A673 (cell line): ENCODE measurements around the gene PDGFRB.

ENCODE experiments used
- EZH2 ChIP-seq: fragments of 200-600 bp; sonication (generic); IDR thresholded peaks from 2 replicates; pipeline ENCODE4 v1.6.1; 2017; ENCODE audit warnings: borderline replicate concordance, low read depth, mild to moderate bottlenecking, mixed read lengths, antibody characterized with exemption, low read length; ENCODE audit not compliant: poor library complexity, severe bottlenecking
- TF ChIP-seq, protein P1 (sequence below): fragments of 300-800, 200-600 bp; sonication (generic); conservative IDR thresholded peaks from 2 replicates; pipeline ENCODE4 v1.5.1; 2017; ENCODE audit warnings: low read depth, mild to moderate bottlenecking, antibody characterized with exemption, low read length, moderate library complexity, mixed read lengths

DNA sequence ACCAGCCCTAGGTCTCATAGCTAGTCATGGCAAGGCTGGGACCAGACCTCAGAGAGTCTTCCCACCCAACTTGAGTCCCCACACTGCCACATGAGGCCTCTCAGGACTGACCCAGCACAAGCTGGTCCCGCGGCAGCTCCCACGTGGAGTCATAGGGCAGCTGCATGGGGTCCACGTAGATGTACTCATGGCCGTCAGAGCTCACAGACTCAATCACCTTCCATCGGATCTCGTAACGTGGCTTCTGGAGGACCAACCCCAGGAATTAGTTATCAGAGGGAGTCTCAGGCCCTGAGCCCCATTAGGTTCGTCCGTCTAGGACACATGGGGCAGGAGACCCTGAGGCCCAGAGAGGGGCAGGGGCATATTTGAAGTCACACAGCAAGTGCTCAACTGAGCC, 30.3 kb downstream of the PDGFRB start:
- no peak for TF ChIP-seq EZH2
- TF ChIP-seq, protein P1, sequence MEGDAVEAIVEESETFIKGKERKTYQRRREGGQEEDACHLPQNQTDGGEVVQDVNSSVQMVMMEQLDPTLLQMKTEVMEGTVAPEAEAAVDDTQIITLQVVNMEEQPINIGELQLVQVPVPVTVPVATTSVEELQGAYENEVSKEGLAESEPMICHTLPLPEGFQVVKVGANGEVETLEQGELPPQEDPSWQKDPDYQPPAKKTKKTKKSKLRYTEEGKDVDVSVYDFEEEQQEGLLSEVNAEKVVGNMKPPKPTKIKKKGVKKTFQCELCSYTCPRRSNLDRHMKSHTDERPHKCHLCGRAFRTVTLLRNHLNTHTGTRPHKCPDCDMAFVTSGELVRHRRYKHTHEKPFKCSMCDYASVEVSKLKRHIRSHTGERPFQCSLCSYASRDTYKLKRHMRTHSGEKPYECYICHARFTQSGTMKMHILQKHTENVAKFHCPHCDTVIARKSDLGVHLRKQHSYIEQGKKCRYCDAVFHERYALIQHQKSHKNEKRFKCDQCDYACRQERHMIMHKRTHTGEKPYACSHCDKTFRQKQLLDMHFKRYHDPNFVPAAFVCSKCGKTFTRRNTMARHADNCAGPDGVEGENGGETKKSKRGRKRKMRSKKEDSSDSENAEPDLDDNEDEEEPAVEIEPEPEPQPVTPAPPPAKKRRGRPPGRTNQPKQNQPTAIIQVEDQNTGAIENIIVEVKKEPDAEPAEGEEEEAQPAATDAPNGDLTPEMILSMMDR: no peak
